Activated CD4-positive, alpha-beta T cell treated with anti-CD3 and anti-CD28 coated beads, Interleukin-2, amount 50 U/mL, for 48 hours (primary cell): Measurements from ENCODE around the gene MLYCD.
"Not testable (repeated sequence)": the region's sequence is repeated elsewhere in the genome, so short reads cannot be mapped to it uniquely, and the experiment has no call there.

Experiments used
- DNase-seq, 2 experiments: peaks; one replicate each; pipeline ENCODE4 v3.0.0-alpha.2; 2020

MLYCD gene

GRCh38 chr16:83942074-83942473, 43.2 kb downstream of the MLYCD start:
- DNase-seq = no peak

- DNase-seq = no peak
Observed at GRCh38 chr16:83942815-83943515, 44.0 kb downstream of the MLYCD start.

GRCh38 chr16:83943516-83944050, 44.7 kb downstream of the MLYCD start:
- no peak for DNase-seq

- no peak for DNase-seq
Observed at GRCh38 chr16:83945587-83945986, 46.7 kb downstream of the MLYCD start.

- no peak for DNase-seq
Observed at GRCh38 chr16:83946154-83946780, 47.4 kb downstream of the MLYCD start.

GRCh38 chr16:83946781-83947566, 48.1 kb downstream of the MLYCD start:
- DNase-seq = no peak

GRCh38 chr16:83947642-83948234, 48.8 kb downstream of the MLYCD start:
- no peak for DNase-seq

- no peak for DNase-seq
Observed at GRCh38 chr16:83948914-83949723, 50.2 kb downstream of the MLYCD start.

GRCh38 chr16:83949724-83950001, 50.7 kb downstream of the MLYCD start:
- no peak for DNase-seq

GRCh38 chr16:83950862-83951399, 52.0 kb downstream of the MLYCD start:
- not testable (repeated sequence) for DNase-seq

- DNase-seq = no peak
Observed at GRCh38 chr16:83951544-83951943, 52.6 kb downstream of the MLYCD start.

GRCh38 chr16:83952587-83952939, 53.6 kb downstream of the MLYCD start:
- DNase-seq = no peak

GRCh38 chr16:83952940-83953795, 54.3 kb downstream of the MLYCD start, which contains the start of gene OSGIN1:
TSS of gene OSGIN1 (plus strand) at chr16:83953240. CDS start at chr16:83957672, 4,432 bp downstream.
- DNase-seq = peak; percentile 87 to 91

- peak in 1 of 2 experiments; percentile 5 for DNase-seq
Observed at GRCh38 chr16:83953796-83954576, 55.1 kb downstream of the MLYCD start.

- no peak for DNase-seq
Observed at GRCh38 chr16:83954577-83955016, 55.7 kb downstream of the MLYCD start.

GRCh38 chr16:83955218-83956130, 56.6 kb downstream of the MLYCD start:
- no peak for DNase-seq

GRCh38 chr16:83956336-83957289, 57.7 kb downstream of the MLYCD start:
- peak; percentile 81 to 84 for DNase-seq

- DNase-seq = no peak
Observed at GRCh38 chr16:83957296-83957855, 58.5 kb downstream of the MLYCD start.
